IMR-90 (cell line): ENCODE data around the gene NUDT9. TPM values are rescaled to one million over a fixed set of nuclear protein-coding genes. Genes with fewer than 3 reads are reported as not detected.

Source experiments
- ATAC-seq: fragments of 200-7000 bp; cut with Tn5 transposase; 2 replicates; pipeline ENCODE4 v1.9.1; 2020; ENCODE audit warnings: low read depth, mild to moderate bottlenecking, moderate library complexity
- BruUV-seq: library from RNA; stranded (reverse); fragments of 400-500 nt; replicated peaks from 2 replicates; lab custom pipeline; 2021; lab: Mats Ljungman, UMichigan
- CTCF ChIA-PET: fragments of 300-600 bp; formaldehyde crosslinking; extraction: SDS; loops from one replicate; lab custom pipeline; 2021; ENCODE audit warnings: antibody characterized with exemption; lab: Yijun Ruan, JAX
- POLR2A ChIA-PET: fragments of 300-600 bp; sonication (Branson Sonifier 250); formaldehyde crosslinking; loops from one replicate; lab custom pipeline; 2022; ENCODE audit warnings: antibody characterized with exemption; ENCODE audit not compliant: unreplicated experiment; lab: Charles Lee
- DNase-seq: peaks from one replicate; pipeline ENCODE4 v3.0.0; 2013
- H2AFZ ChIP-seq: replicated peaks from 2 replicates; pipeline ENCODE3; 2013; ENCODE audit warnings: low read length, mild to moderate bottlenecking; ENCODE audit not compliant: poor library complexity
- H2AK5ac ChIP-seq: 2 replicates; pipeline ENCODE4 v1.6.1; 2013; ENCODE audit warnings: low read depth, low read length, inconsistent platforms
- H2AK9ac ChIP-seq: replicated peaks from 2 replicates; pipeline ENCODE3; 2013; ENCODE audit warnings: mild to moderate bottlenecking, low read depth, low read length, moderate library complexity; ENCODE audit not compliant: poor library complexity
- H2BK120ac ChIP-seq: 2 replicates; pipeline ENCODE4 v1.6.1; 2013; ENCODE audit warnings: low read depth, low read length, inconsistent platforms
- H2BK15ac ChIP-seq: 3 replicates; pipeline ENCODE4 v1.6.1; 2013; ENCODE audit warnings: low read depth, low read length, inconsistent platforms
- H2BK20ac ChIP-seq: 2 replicates; pipeline ENCODE4 v1.6.1; 2013; ENCODE audit warnings: low read depth, mild to moderate bottlenecking, inconsistent platforms, low read length, moderate library complexity
- H2BK5ac ChIP-seq: 2 replicates; pipeline ENCODE4 v1.6.1; 2013; ENCODE audit warnings: mild to moderate bottlenecking, low read depth, low read length, inconsistent platforms; ENCODE audit not compliant: poor library complexity, severe bottlenecking
- H3K14ac ChIP-seq: replicated peaks from 2 replicates; pipeline ENCODE4 v1.6.1; 2013; ENCODE audit warnings: low read depth, low read length, inconsistent platforms
- H3K18ac ChIP-seq: 2 replicates; pipeline ENCODE4 v1.6.1; 2013; ENCODE audit warnings: low read depth, low read length, control low read depth
- H3K23ac ChIP-seq: 2 replicates; pipeline ENCODE4 v1.6.1; 2013; ENCODE audit warnings: low read depth, low read length, inconsistent platforms
- H3K27ac ChIP-seq: 2 replicates; pipeline ENCODE4 v1.5.1; 2013; ENCODE audit warnings: mild to moderate bottlenecking, control low read depth, low read length; ENCODE audit not compliant: insufficient read depth
- H3K27me3 ChIP-seq: 2 replicates; pipeline ENCODE4 v1.6.1; 2013; ENCODE audit warnings: low read length; ENCODE audit not compliant: control insufficient read depth, insufficient read depth
- H3K36me3 ChIP-seq: 2 replicates; pipeline ENCODE4 v1.6.1; 2013; ENCODE audit warnings: low read length, mixed read lengths; ENCODE audit not compliant: control insufficient read depth, insufficient read depth
- H3K4ac ChIP-seq: 2 replicates; pipeline ENCODE4 v1.6.1; 2013; ENCODE audit warnings: low read depth, low read length, inconsistent platforms
- H3K4me1 ChIP-seq: 2 replicates; pipeline ENCODE4 v1.6.1; 2013; ENCODE audit warnings: low read length, mixed read lengths; ENCODE audit not compliant: control insufficient read depth, insufficient read depth
- H3K4me2 ChIP-seq: 2 replicates; pipeline ENCODE4 v1.6.1; 2013; ENCODE audit warnings: low read depth, mild to moderate bottlenecking, control low read depth, low read length, moderate library complexity
- H3K4me3 ChIP-seq: 2 replicates; pipeline ENCODE4 v1.5.1; 2013; ENCODE audit warnings: low read depth, mild to moderate bottlenecking, control low read depth, low read length, moderate library complexity; ENCODE audit not compliant: insufficient read depth
- H3K56ac ChIP-seq: 2 replicates; pipeline ENCODE4 v1.6.1; 2013; ENCODE audit warnings: low read length, inconsistent platforms; ENCODE audit not compliant: insufficient read depth; ENCODE audit errors: extremely low read depth
- H3K79me1 ChIP-seq, 2 experiments: 2 replicates each; pipeline ENCODE4 v1.6.1; 2013; ENCODE audit warnings: low read length in 2 of 2, inconsistent platforms in 1 of 2, low read depth in 1 of 2
- H3K9ac ChIP-seq: 2 replicates; pipeline ENCODE4 v1.6.1; 2013; ENCODE audit warnings: low read depth, low read length, control low read depth
- H3K9me1 ChIP-seq: 2 replicates; pipeline ENCODE4 v1.6.1; 2013; ENCODE audit warnings: low read length, inconsistent platforms; ENCODE audit not compliant: insufficient read depth
- H3K9me3 ChIP-seq: 2 replicates; pipeline ENCODE4 v1.6.1; 2013; ENCODE audit warnings: low read length; ENCODE audit not compliant: control insufficient read depth, insufficient read depth
- H4K20me1 ChIP-seq: 2 replicates; pipeline ENCODE4 v1.6.1; 2013; ENCODE audit warnings: low read length, inconsistent platforms; ENCODE audit not compliant: insufficient read depth
- H4K5ac ChIP-seq: 2 replicates; pipeline ENCODE4 v1.6.1; 2013; ENCODE audit warnings: mild to moderate bottlenecking, low read depth, low read length, control low read depth
- H4K8ac ChIP-seq, 2 experiments: 2 replicates each; pipeline ENCODE4 v1.6.1; 2013; ENCODE audit warnings: low read depth in 2 of 2, low read length in 2 of 2, control low read depth in 1 of 2, inconsistent platforms in 1 of 2
- H4K91ac ChIP-seq: 2 replicates; pipeline ENCODE4 v1.6.1; 2013; ENCODE audit warnings: low read depth, low read length, inconsistent platforms; ENCODE audit not compliant: insufficient read depth
- BHLHE40 ChIP-seq: fragments of 150-350 bp; IDR thresholded peaks from 2 replicates; pipeline ENCODE4 v1.6.1; 2016; ENCODE audit warnings: mild to moderate bottlenecking, low read depth, low read length
- CEBPB ChIP-seq: IDR thresholded peaks from 2 replicates; pipeline ENCODE4 v1.6.1; 2012; ENCODE audit warnings: low read depth, low read length, improper control_type of control experiment
- CHD1 ChIP-seq: IDR thresholded peaks from 2 replicates; pipeline ENCODE4 v1.6.1; 2012; ENCODE audit warnings: low read depth, low read length, improper control_type of control experiment
- FOS ChIP-seq: fragments of 150-350 bp; IDR thresholded peaks from 2 replicates; pipeline ENCODE4 v1.6.1; 2016; ENCODE audit warnings: low read depth, low read length
- MAFK ChIP-seq: IDR thresholded peaks from 2 replicates; pipeline ENCODE4 v1.6.1; 2012; ENCODE audit warnings: low read depth, low read length, improper control_type of control experiment
- MAZ ChIP-seq: IDR thresholded peaks from 2 replicates; pipeline ENCODE4 v1.6.1; 2012; ENCODE audit warnings: low read depth, mild to moderate bottlenecking, low read length, improper control_type of control experiment, moderate library complexity, borderline replicate concordance
- MXI1 ChIP-seq: IDR thresholded peaks from 2 replicates; pipeline ENCODE4 v1.6.1; 2012; ENCODE audit warnings: low read depth, mild to moderate bottlenecking, low read length, moderate library complexity, borderline replicate concordance
- NFE2L2 ChIP-seq: fragments of 150-350 bp; IDR thresholded peaks from 2 replicates; pipeline ENCODE4 v1.6.1; 2016; ENCODE audit warnings: low read depth, mild to moderate bottlenecking, low read length
- POLR2A ChIP-seq: IDR thresholded peaks from 2 replicates; pipeline ENCODE4 v1.6.1; 2012; ENCODE audit warnings: mild to moderate bottlenecking, low read depth, low read length
- RAD21 ChIP-seq: IDR thresholded peaks from 2 replicates; pipeline ENCODE4 v1.6.1; 2012; ENCODE audit warnings: low read length, improper control_type of control experiment
- RCOR1 ChIP-seq: IDR thresholded peaks from 2 replicates; pipeline ENCODE4 v1.6.1; 2012; ENCODE audit warnings: mild to moderate bottlenecking, low read length, improper control_type of control experiment; ENCODE audit not compliant: insufficient replicate concordance
- RFX5 ChIP-seq: IDR thresholded peaks from 2 replicates; pipeline ENCODE4 v1.8.0; 2012; ENCODE audit warnings: low read depth, mild to moderate bottlenecking, low read length, moderate library complexity
- SMC3 ChIP-seq: fragments of 150-350 bp; IDR thresholded peaks from 2 replicates; pipeline ENCODE4 v1.6.1; 2016; ENCODE audit warnings: low read depth, mild to moderate bottlenecking, antibody characterized with exemption, low read length, moderate library complexity
- WGBS, 2 experiments: methylation state at CpG; one replicate each; pipeline versions ENCODE4 v1.1.5 to v1.1.7; 2013; ENCODE audit warnings: missing lambda C conversion rate in 2 of 2; ENCODE audit not compliant: insufficient read length in 1 of 2; ENCODE audit errors: extremely low coverage in 2 of 2; 5-methylcytosine and 5-hydroxymethylcytosine counted together
- dilution Hi-C: fragments of 300-500 bp; cut with HindIII; formaldehyde crosslinking; loops from one replicate; pipeline ENCODE4 v1.14.3; 2018; ENCODE audit warnings: low sequenced_read_pairs; ENCODE audit not compliant: unreplicated experiment
- in situ Hi-C: fragments of 300-500 bp; cut with MboI; formaldehyde crosslinking; loops from 3 replicates; pipeline ENCODE4 v1.14.3; 2019; ENCODE audit warnings: low sequenced_read_pairs, inconsistent platforms, mixed read lengths
- intact Hi-C: fragments of 100-400 bp; cut with micrococcal nuclease; formaldehyde crosslinking; loops from 2 replicates; pipeline ENCODE4 v1.10.0; 2022
- polyA plus RNA-seq, 3 experiments: library from polyadenylated mRNA; depleted of rRNA; stranded (reverse); fragments of >200 nt; gene quantifications; 2 replicates each; pipeline ENCODE4 v1.2.3, GENCODE V29; 2012; ENCODE audit warnings: low replicate concordance in 1 of 3
- total RNA-seq: library from RNA; depleted of rRNA; stranded (reverse); fragments of >200 nt; gene quantifications from 2 replicates; pipeline ENCODE4 v1.2.3, GENCODE V29; 2012
- TF ChIP-seq, protein P1 (sequence below): fragments of 150-350 bp; IDR thresholded peaks from 2 replicates; pipeline ENCODE4 v1.6.1; 2017; ENCODE audit warnings: mild to moderate bottlenecking, antibody characterized with exemption, low read length, low read depth
- TF ChIP-seq, protein P2 (sequence below): fragments of 150-350 bp; IDR thresholded peaks from 2 replicates; pipeline ENCODE4 v1.6.1; 2016; ENCODE audit warnings: low read depth, mild to moderate bottlenecking, low read length, moderate library complexity, borderline replicate concordance
- TF ChIP-seq, protein P3 (sequence below): conservative IDR thresholded peaks from 2 replicates; pipeline ENCODE4 v1.5.1; 2012; ENCODE audit warnings: mild to moderate bottlenecking, low read depth, low read length, improper control_type of control experiment

Gene NUDT9
- total and polyA plus RNA-seq, 2 of the 4 experiments (the other 2 are of a cell fraction) = 10.0 to 23.5 TPM

DNA sequence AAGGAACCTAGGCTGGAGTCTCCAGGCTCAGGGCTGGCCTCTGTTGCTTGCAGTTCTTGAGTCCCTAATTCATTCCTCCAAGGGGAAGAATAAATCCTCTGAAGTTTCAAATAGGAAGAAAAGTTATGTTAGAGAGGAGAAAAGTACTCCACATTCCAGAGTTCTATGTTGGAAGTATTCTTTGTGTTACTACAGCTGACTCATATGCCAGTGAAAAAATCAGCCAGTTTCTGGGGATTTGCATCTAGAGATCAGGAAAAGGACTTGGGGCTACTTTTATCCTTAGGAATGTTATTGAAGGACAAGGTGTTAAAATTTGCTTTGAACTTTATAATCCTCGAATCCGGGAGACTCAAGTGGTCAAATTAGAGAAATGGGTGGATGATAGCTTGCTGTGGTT is 11.7 kb upstream of the NUDT9 start:
- Histone ChIP-seq H2AK5ac (no peak overlapping the region), H3K79me1 (no peaks in the 10 kb centered on the region), H3K56ac (no peak overlapping the region), H3K9me1 (no peaks in the 10 kb centered on the region), H2BK5ac (no peak overlapping the region), H3K27ac (no peak overlapping the region), H3K23ac (no peak overlapping the region), H3K14ac (no peak overlapping the region), H2BK120ac (no peak overlapping the region), H4K8ac (no peak overlapping the region), H3K4me2 (peak overlapping the region; percentile 50), H4K91ac (no peak overlapping the region), H2AFZ (no peak overlapping the region), H4K20me1 (no peaks in the 10 kb centered on the region), H2BK15ac (no peak overlapping the region), H3K27me3 (no peaks in the 10 kb centered on the region), H2AK9ac (no peak overlapping the region), H3K18ac (peak overlapping the region; percentile 1; the same call in 1 of the 2 replicates), H3K4me1 (peaks cover 6% of the 10 kb centered on the region; the same call in 1 of the 2 replicates), H3K4me3 (no peak overlapping the region), H4K5ac (no peak overlapping the region), H3K9ac (no peak overlapping the region), H3K4ac (no peak overlapping the region), H3K36me3 (no peaks in the 10 kb centered on the region), H2BK20ac (no peak overlapping the region), H3K9me3 (no peaks in the 10 kb centered on the region)
- in situ Hi-C loops = no loop called here
- ChIA-PET CTCF (no interaction called here), POLR2A (interaction anchor here (0.6 kb wide), 1 partner anchor 1532 kb away, joined by 3 read pairs; no protein-coding TSS in a partner anchor)
- ATAC-seq = peak; percentile 72
- peak; percentile 37 for DNase-seq
- TF ChIP-seq NFE2L2 (no peak), SMC3 (no peak), RFX5 (no peak), MAZ (no peak), FOS (no peak), RAD21 (no peak), CHD1 (no peak), RCOR1 (no peak), MXI1 (no peak), MAFK (no peak), CEBPB (no peak), BHLHE40 (no peak), POLR2A (no peak)
- TF ChIP-seq, protein P1, sequence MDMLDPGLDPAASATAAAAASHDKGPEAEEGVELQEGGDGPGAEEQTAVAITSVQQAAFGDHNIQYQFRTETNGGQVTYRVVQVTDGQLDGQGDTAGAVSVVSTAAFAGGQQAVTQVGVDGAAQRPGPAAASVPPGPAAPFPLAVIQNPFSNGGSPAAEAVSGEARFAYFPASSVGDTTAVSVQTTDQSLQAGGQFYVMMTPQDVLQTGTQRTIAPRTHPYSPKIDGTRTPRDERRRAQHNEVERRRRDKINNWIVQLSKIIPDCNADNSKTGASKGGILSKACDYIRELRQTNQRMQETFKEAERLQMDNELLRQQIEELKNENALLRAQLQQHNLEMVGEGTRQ = no peak
- TF ChIP-seq, protein P2, sequence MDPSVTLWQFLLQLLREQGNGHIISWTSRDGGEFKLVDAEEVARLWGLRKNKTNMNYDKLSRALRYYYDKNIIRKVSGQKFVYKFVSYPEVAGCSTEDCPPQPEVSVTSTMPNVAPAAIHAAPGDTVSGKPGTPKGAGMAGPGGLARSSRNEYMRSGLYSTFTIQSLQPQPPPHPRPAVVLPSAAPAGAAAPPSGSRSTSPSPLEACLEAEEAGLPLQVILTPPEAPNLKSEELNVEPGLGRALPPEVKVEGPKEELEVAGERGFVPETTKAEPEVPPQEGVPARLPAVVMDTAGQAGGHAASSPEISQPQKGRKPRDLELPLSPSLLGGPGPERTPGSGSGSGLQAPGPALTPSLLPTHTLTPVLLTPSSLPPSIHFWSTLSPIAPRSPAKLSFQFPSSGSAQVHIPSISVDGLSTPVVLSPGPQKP = no peak
- TF ChIP-seq, protein P3, sequence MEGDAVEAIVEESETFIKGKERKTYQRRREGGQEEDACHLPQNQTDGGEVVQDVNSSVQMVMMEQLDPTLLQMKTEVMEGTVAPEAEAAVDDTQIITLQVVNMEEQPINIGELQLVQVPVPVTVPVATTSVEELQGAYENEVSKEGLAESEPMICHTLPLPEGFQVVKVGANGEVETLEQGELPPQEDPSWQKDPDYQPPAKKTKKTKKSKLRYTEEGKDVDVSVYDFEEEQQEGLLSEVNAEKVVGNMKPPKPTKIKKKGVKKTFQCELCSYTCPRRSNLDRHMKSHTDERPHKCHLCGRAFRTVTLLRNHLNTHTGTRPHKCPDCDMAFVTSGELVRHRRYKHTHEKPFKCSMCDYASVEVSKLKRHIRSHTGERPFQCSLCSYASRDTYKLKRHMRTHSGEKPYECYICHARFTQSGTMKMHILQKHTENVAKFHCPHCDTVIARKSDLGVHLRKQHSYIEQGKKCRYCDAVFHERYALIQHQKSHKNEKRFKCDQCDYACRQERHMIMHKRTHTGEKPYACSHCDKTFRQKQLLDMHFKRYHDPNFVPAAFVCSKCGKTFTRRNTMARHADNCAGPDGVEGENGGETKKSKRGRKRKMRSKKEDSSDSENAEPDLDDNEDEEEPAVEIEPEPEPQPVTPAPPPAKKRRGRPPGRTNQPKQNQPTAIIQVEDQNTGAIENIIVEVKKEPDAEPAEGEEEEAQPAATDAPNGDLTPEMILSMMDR = no peak
- 70% methylated on average over 2 of the region's 2 CpGs; no CpG with 5 or more reads in 1 of the 2 experiments for WGBS, 2 experiments
- BruUV-seq = no TSS peak
- dilution Hi-C loops = no loop called here
- intact Hi-C loops = no loop called here
